CD14-positive monocyte (primary cell): ENCODE results near the gene R3HCC1L. TPM values are rescaled to one million over a fixed set of nuclear protein-coding genes. Genes with fewer than 3 reads are reported as not detected.

Source experiments
- DNase-seq, 3 donors: peaks; one replicate each; pipeline ENCODE4 v3.0.0-alpha.2; 2011 to 2022
- H2AFZ ChIP-seq: 2 replicates; pipeline ENCODE4 v1.6.0; 2012; ENCODE audit warnings: mild to moderate bottlenecking, low read depth, low read length, inconsistent platforms; ENCODE audit not compliant: insufficient read depth, poor library complexity, severe bottlenecking
- H3K27ac ChIP-seq, 2 donors: 1 replicate in 1 of 2; 2 replicates in 1 of 2; pipeline ENCODE4 v1.5.1; 2012 to 2013; ENCODE audit warnings: low read length in 2 of 2, control low read depth in 1 of 2, inconsistent platforms in 1 of 2, low read depth in 1 of 2, mild to moderate bottlenecking in 1 of 2
- H3K27me3 ChIP-seq, 2 donors: one replicate each; pipeline versions ENCODE4 v1.6.0 to v1.6.1; 2011 to 2013; ENCODE audit warnings: low read length in 2 of 2; ENCODE audit not compliant: control insufficient read depth in 2 of 2, insufficient read depth in 2 of 2
- H3K36me3 ChIP-seq, 2 donors: replicated peaks in 1 of 2; 1 replicate in 1 of 2; 2 replicates in 1 of 2; pipeline versions ENCODE4 v1.5.1 to v1.6.1; 2012 to 2013; ENCODE audit warnings: low read length in 2 of 2, control low read depth in 1 of 2, inconsistent platforms in 1 of 2, mild to moderate bottlenecking in 1 of 2; ENCODE audit not compliant: insufficient read depth in 2 of 2, control insufficient read depth in 1 of 2
- H3K4me1 ChIP-seq, 2 donors: 1 replicate in 1 of 2; 2 replicates in 1 of 2; pipeline versions ENCODE4 v1.5.1 to v1.6.1; 2012 to 2013; ENCODE audit warnings: low read length in 2 of 2, control low read depth in 1 of 2, inconsistent platforms in 1 of 2, mild to moderate bottlenecking in 1 of 2, moderate library complexity in 1 of 2; ENCODE audit not compliant: insufficient read depth in 2 of 2, control insufficient read depth in 1 of 2
- H3K4me2 ChIP-seq: replicated peaks from 2 replicates; pipeline ENCODE3; 2012; ENCODE audit warnings: low read length, moderate library complexity, mild to moderate bottlenecking; ENCODE audit not compliant: poor library complexity, severe bottlenecking; ENCODE audit errors: extremely low read depth
- H3K4me3 ChIP-seq, 3 experiments: fragments of 200-600 bp in 1 of 3; sonication (generic) in 1 of 3; replicated peaks in 1 of 3; 1 replicate in 2 of 3; 2 replicates in 1 of 3; pipeline ENCODE4 v1.5.1; 2011 to 2013; ENCODE audit warnings: low read length in 3 of 3, mild to moderate bottlenecking in 3 of 3, control low read depth in 2 of 3, low read depth in 2 of 3, inconsistent platforms in 1 of 3, moderate library complexity in 1 of 3
- H3K79me2 ChIP-seq: 2 replicates; pipeline ENCODE4 v1.6.0; 2012; ENCODE audit warnings: mild to moderate bottlenecking, control low read depth, inconsistent platforms, low read length, moderate library complexity; ENCODE audit not compliant: insufficient read depth
- H3K9ac ChIP-seq: 2 replicates; pipeline ENCODE4 v1.6.0; 2017; ENCODE audit warnings: low read length, mild to moderate bottlenecking; ENCODE audit not compliant: insufficient read depth, poor library complexity, severe bottlenecking
- H3K9me3 ChIP-seq, 2 donors: replicated peaks in 1 of 2; 1 replicate in 1 of 2; 2 replicates in 1 of 2; pipeline versions ENCODE4 v1.5.1 to v1.6.1; 2012 to 2013; ENCODE audit warnings: low read length in 2 of 2, control low read depth in 1 of 2; ENCODE audit not compliant: control insufficient read depth in 1 of 2, insufficient read depth in 1 of 2
- H4K20me1 ChIP-seq: 2 replicates; pipeline ENCODE4 v1.6.0; 2012; ENCODE audit warnings: mild to moderate bottlenecking, low read length, control low read depth, moderate library complexity; ENCODE audit not compliant: insufficient read depth
- H3K27ac Mint-ChIP-seq, 7 donors: one replicate each; pipeline ENCODE4 v1.8.0; 2020; ENCODE audit warnings: mild to moderate bottlenecking in 7 of 7, mixed read lengths in 7 of 7, moderate library complexity in 6 of 7, inconsistent platforms in 2 of 7
- H3K27me3 Mint-ChIP-seq, 3 donors: one replicate each; pipeline ENCODE4 v1.8.0; 2021 to 2022; ENCODE audit warnings: low read depth in 3 of 3, mild to moderate bottlenecking in 3 of 3, mixed read lengths in 3 of 3, moderate library complexity in 3 of 3, inconsistent platforms in 1 of 3
- H3K36me3 Mint-ChIP-seq, 2 donors: one replicate each; pipeline ENCODE4 v1.8.0; 2020; ENCODE audit warnings: mixed read lengths in 2 of 2, inconsistent platforms in 1 of 2, mild to moderate bottlenecking in 1 of 2
- H3K4me1 Mint-ChIP-seq: one replicate; pipeline ENCODE4 v1.8.0; 2020; ENCODE audit warnings: mild to moderate bottlenecking, mixed read lengths
- H3K4me3 Mint-ChIP-seq, 2 donors: one replicate each; pipeline ENCODE4 v1.8.0; 2020; ENCODE audit warnings: mild to moderate bottlenecking in 2 of 2, mixed read lengths in 2 of 2, moderate library complexity in 1 of 2
- H3K9me3 Mint-ChIP-seq, 7 donors: one replicate each; pipeline ENCODE4 v1.8.0; 2020 to 2022; ENCODE audit warnings: mixed read lengths in 7 of 7, mild to moderate bottlenecking in 6 of 7, moderate library complexity in 6 of 7, inconsistent platforms in 2 of 7
- CTCF ChIP-seq: fragments of 200-600 bp; IDR thresholded peaks from one replicate; pipeline ENCODE4 v1.8.0; 2022; ENCODE audit warnings: antibody characterized with exemption, mild to moderate bottlenecking
- WGBS: methylation state at CpG from one replicate; pipeline ENCODE4 v1.1.5; 2013; ENCODE audit warnings: missing lambda C conversion rate; ENCODE audit not compliant: insufficient coverage; 5-methylcytosine and 5-hydroxymethylcytosine counted together
- intact Hi-C, 2 donors: fragments of 100-400 bp; cut with micrococcal nuclease; formaldehyde crosslinking; loops; one replicate each; pipeline versions ENCODE4 v1.15.0 to v1.15.1; 2023
- polyA plus RNA-seq, 3 donors: library from polyadenylated mRNA; depleted of rRNA in 1 of 3; unstranded in 2 of 3; stranded (reverse) in 1 of 3; fragments of 300-500 nt in 2 of 3; fragments of >200 nt in 1 of 3; fragmentation: Illumina TruSeq in 2 of 3; gene quantifications; 1 replicate in 2 of 3; 2 replicates in 1 of 3; pipeline ENCODE4 v1.2.3, GENCODE V29; 2012 to 2021

R3HCC1L gene
- polyA plus RNA-seq, 3 donors = 2.6 to 13.8 (median 2.7) TPM

- intact Hi-C loops = no loop called here
- Histone ChIP-seq H3K4me1 (no peaks in the 10 kb centered on the region), H3K9ac (no peak overlapping the region), H3K79me2 (peaks cover 18% of the 10 kb centered on the region), H4K20me1 (peaks cover 94% of the 10 kb centered on the region), H3K27ac (no peak overlapping the region), H2AFZ (no peak overlapping the region), H3K36me3 (peaks cover 23 to 52% of the 10 kb centered on the region in 2 donors), H3K4me3 (no peak overlapping the region), H3K4me2 (no peak overlapping the region), H3K27me3 (no peaks in the 10 kb centered on the region), H3K9me3 (no peaks in the 10 kb centered on the region)
- Mint-ChIP-seq H3K4me1 (no peaks in the 10 kb centered on the region), H3K9me3 (no peaks in the 10 kb centered on the region), H3K36me3 (peaks cover 35 to 40% of the 10 kb centered on the region in 2 donors), H3K27me3 (no peaks in the 10 kb centered on the region), H3K27ac (no peak overlapping the region), H3K4me3 (no peak overlapping the region)
- no peak for TF ChIP-seq CTCF
- WGBS = no CpG with 5 or more reads among the region's 2 CpGs
- DNase-seq = no peak
Measured at GRCh38 chr10:98205351-98205750, 70.9 kb downstream of the R3HCC1L start.

DNA sequence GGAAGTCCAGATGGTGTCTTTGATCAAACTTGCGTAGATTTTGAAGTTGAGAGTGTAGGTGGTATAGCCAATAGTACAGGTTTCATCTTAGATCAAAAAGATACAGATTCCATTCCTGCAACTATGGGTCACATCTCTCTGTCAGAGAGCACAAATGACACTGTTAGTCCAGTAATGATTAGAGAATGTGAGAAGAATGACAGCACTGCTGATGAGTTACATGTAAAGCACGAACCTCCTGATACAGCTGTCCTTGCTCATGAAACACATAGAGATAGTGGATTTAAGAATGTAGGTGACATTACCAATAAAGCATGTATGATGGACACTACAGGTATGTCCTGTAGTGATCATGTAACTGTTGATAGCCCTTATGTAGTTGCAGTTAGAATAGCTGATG is 74.5 kb downstream of the R3HCC1L start:
- peaks cover 94% of the 10 kb centered on the region for H4K20me1 ChIP-seq
- TF ChIP-seq CTCF = no peak
- no CpG with 5 or more reads among the region's 2 CpGs for WGBS
- H3K4me2 ChIP-seq = no peak overlapping the region
- no peak overlapping the region for H2AFZ ChIP-seq
- intact Hi-C loops = no loop called here
- H3K9me3 ChIP-seq = no peaks in the 10 kb centered on the region
- peaks cover 43 to 44% of the 10 kb centered on the region in 2 donors for H3K36me3 Mint-ChIP-seq
- no peak overlapping the region for H3K27ac Mint-ChIP-seq
- DNase-seq = no peak
- no peak overlapping the region for H3K4me3 ChIP-seq
- peaks cover 13% of the 10 kb centered on the region for H3K79me2 ChIP-seq
- no peaks in the 10 kb centered on the region for H3K27me3 Mint-ChIP-seq
- no peaks in the 10 kb centered on the region for H3K9me3 Mint-ChIP-seq
- H3K4me3 Mint-ChIP-seq = no peak overlapping the region
- peaks cover 24 to 58% of the 10 kb centered on the region in 2 donors for H3K36me3 ChIP-seq
- H3K4me1 Mint-ChIP-seq = peaks cover 3% of the 10 kb centered on the region
- H3K9ac ChIP-seq = no peak overlapping the region
- no peaks in the 10 kb centered on the region for H3K27me3 ChIP-seq
- no peak overlapping the region for H3K27ac ChIP-seq
- H3K4me1 ChIP-seq = no peaks in the 10 kb centered on the region
